LNCaP clone FGC (cell line): Measurements from ENCODE around the gene SPAG4.

ENCODE experiments used
- DNase-seq: peaks from one replicate; pipeline ENCODE4 v3.0.0-alpha.2; 2011; ENCODE audit warnings: low read depth
- H3K4me3 ChIP-seq: 2 replicates; pipeline ENCODE4 v1.5.1; 2011; ENCODE audit warnings: mild to moderate bottlenecking, low read depth, low read length, control low read depth
- CTCF ChIP-seq: IDR thresholded peaks from 2 replicates; pipeline ENCODE4 v1.5.1; 2012; ENCODE audit warnings: mild to moderate bottlenecking; ENCODE audit not compliant: control insufficient read depth, insufficient read depth; ENCODE audit errors: extremely low read depth

Gene SPAG4

GRCh38 chr20:35615667-35616464 lies at the start of gene SPAG4:
TSS of gene SPAG4 (plus strand) at chr20:35615829. CDS start at chr20:35616004, 175 bp downstream.
- H3K4me3 ChIP-seq, result peak within 1 kb of the TSS; percentile 51

GRCh38 chr20:35568645-35569044 lies 47.0 kb upstream of the SPAG4 start:
- H3K4me3 ChIP-seq, result no peak overlapping the region
- no peak for DNase-seq

More at GRCh38 chr20:35615667-35616464, at the start of gene SPAG4:
- DNase-seq, result no peak
- no peak for TF ChIP-seq CTCF

GRCh38 chr20:35571555-35571954 lies 44.1 kb upstream of the SPAG4 start:
- TF ChIP-seq CTCF, result no peak
- no peak overlapping the region for H3K4me3 ChIP-seq
- no peak for DNase-seq

More at GRCh38 chr20:35568645-35569044, 47.0 kb upstream of the SPAG4 start:
- peak; percentile 31 for TF ChIP-seq CTCF

- no peak for DNase-seq
- H3K4me3 ChIP-seq, result no peak overlapping the region
- TF ChIP-seq CTCF, result no peak
Measured at GRCh38 chr20:35572838-35573237, 42.8 kb upstream of the SPAG4 start.

GRCh38 chr20:35575958-35576357 lies 39.7 kb upstream of the SPAG4 start:
- no peak overlapping the region for H3K4me3 ChIP-seq
- no peak for TF ChIP-seq CTCF
- peak; percentile 74 for DNase-seq

GRCh38 chr20:35576816-35577215 lies 38.8 kb upstream of the SPAG4 start:
- no peak for DNase-seq
- no peak for TF ChIP-seq CTCF
- H3K4me3 ChIP-seq, result no peak overlapping the region

- H3K4me3 ChIP-seq, result no peak overlapping the region
- TF ChIP-seq CTCF, result no peak
- no peak for DNase-seq
Measured at GRCh38 chr20:35578469-35578868, 37.2 kb upstream of the SPAG4 start.
